HL-60 (cell line): ENCODE results near the gene SOS2.

ENCODE experiments used
- DNase-seq, 2 experiments: peaks; one replicate each; pipeline ENCODE4 v3.0.0-alpha.2; 2010 to 2020; ENCODE audit warnings: low read depth in 1 of 2, low spot score in 1 of 2
- H3K27ac ChIP-seq: fragments of 250-450 bp; sonication (Bioruptor Pico); replicated peaks from 2 replicates; pipeline ENCODE4 v1.5.1; 2020; ENCODE audit warnings: mild to moderate bottlenecking, moderate library complexity
- H3K27me3 ChIP-seq: fragments of 250-450 bp; sonication (Bioruptor Pico); 2 replicates; pipeline ENCODE4 v1.5.1; 2021; ENCODE audit warnings: mild to moderate bottlenecking, moderate library complexity; ENCODE audit not compliant: insufficient read depth, poor library complexity, severe bottlenecking
- H3K4me3 ChIP-seq: replicated peaks from 2 replicates; pipeline ENCODE4 v1.5.1; 2011; ENCODE audit warnings: mild to moderate bottlenecking, control low read depth, low read length; ENCODE audit not compliant: insufficient read depth
- CTCF ChIP-seq: IDR thresholded peaks from one replicate; pipeline ENCODE4 v1.5.1; 2011; ENCODE audit warnings: low read length, control low read depth, inconsistent platforms; ENCODE audit not compliant: insufficient read depth
- GABPA ChIP-seq: IDR thresholded peaks from 2 replicates; pipeline ENCODE4 v1.6.1; 2012; ENCODE audit warnings: low read depth
- POLR2AphosphoS5 ChIP-seq: IDR thresholded peaks from 2 replicates; pipeline ENCODE4 v1.6.1; 2012; ENCODE audit warnings: low read depth
- REST ChIP-seq: IDR thresholded peaks from 2 replicates; pipeline ENCODE4 v1.6.1; 2012; ENCODE audit warnings: low read depth; ENCODE audit not compliant: insufficient replicate concordance
- SPI1 ChIP-seq: IDR thresholded peaks from 2 replicates; pipeline ENCODE4 v1.6.1; 2012; ENCODE audit warnings: low read depth, mild to moderate bottlenecking, borderline replicate concordance

SOS2 gene

GRCh38 chr14:50116181-50116956 is 115.0 kb downstream of the SOS2 start, which contains the start of gene VCPKMT:
VCPKMT (minus strand) TSS chr14:50116572; CDS start chr14:50116552, 20 bp downstream.
- Histone ChIP-seq H3K27ac (peak within 1 kb of the TSS; percentile 71), H3K27me3 (no peaks in the 10 kb centered on the region), H3K4me3 (peak within 1 kb of the TSS; percentile 87)
- DNase-seq = peak; percentile 76 to 93
- TF ChIP-seq POLR2AphosphoS5 (peak; percentile 96), REST (peak; percentile 76), SPI1 (no peak), CTCF (no peak)

- DNase-seq = no peak
- no peak overlapping the region for H3K27ac ChIP-seq
- H3K4me3 ChIP-seq = no peak overlapping the region
- no peaks in the 10 kb centered on the region for H3K27me3 ChIP-seq
- TF ChIP-seq REST (no peak), CTCF (no peak), POLR2AphosphoS5 (no peak), SPI1 (no peak), GABPA (no peak)
These were observed 117.9 kb downstream of the SOS2 start for GRCh38 chr14:50113381-50114035.

- no peak for TF ChIP-seq SPI1
- TF ChIP-seq REST = no peak
- no peak for TF ChIP-seq CTCF
- no peak for TF ChIP-seq GABPA
- no peak for TF ChIP-seq POLR2AphosphoS5
- no peak overlapping the region for H3K4me3 ChIP-seq
- H3K27ac ChIP-seq = no peak overlapping the region
- no peaks in the 10 kb centered on the region for H3K27me3 ChIP-seq
- DNase-seq = no peak
These were observed 120.9 kb downstream of the SOS2 start for GRCh38 chr14:50110323-50111037.
